HG03342 (cell line): ENCODE data around the gene TET1.
"Not testable (repeated sequence)": the region's sequence is repeated elsewhere in the genome, so short reads cannot be mapped to it uniquely, and the experiment has no call there.

Experiments used
- ATAC-seq: cut with Tn5 transposase; IDR thresholded peaks from one replicate; pipeline ENCODE4 v1.9.1; 2021; ENCODE audit warnings: mild to moderate bottlenecking, moderate library complexity; ENCODE audit not compliant: unreplicated experiment

Gene TET1

DNA sequence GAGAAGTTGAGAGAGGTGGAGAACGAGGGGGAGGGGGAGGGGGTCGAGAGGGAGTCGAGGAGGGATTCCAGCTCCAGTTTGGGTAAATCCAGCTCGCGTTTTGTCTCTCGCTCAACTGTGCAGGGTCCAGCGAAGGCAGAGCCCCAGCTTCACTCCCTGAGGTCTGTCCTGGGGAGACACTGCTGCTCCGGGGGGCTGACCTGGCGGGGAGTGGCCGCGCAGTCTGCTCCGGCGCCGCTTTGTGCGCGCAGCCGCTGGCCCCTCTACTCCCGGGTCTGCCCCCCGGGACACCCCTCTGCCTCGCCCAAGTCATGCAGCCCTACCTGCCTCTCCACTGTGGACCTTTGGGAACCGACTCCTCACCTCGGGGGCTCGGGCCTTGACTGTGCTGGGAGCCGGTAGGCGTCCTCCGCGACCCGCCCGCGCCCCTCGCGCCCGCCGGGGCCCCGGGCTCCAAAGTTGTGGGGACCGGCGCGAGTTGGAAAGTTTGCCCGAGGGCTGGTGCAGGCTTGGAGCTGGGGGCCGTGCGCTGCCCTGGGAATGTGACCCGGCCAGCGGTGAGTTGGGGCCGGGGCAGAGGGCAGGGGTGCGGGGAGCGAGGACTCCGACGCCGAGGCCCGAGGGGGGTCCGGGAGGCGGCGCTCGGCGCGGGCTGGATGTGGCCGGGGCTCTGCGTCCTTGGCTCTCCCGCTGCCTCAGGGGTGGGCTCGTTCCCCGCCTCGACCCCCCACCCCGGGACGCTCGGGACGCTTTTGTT lies at the start of gene TET1:
Gene TET1 (plus strand): TSS at position 152 of the 757 bp plus-strand sequence. CDS start 12,002 bp downstream, outside the sequence.
- ATAC-seq, result no peak

DNA sequence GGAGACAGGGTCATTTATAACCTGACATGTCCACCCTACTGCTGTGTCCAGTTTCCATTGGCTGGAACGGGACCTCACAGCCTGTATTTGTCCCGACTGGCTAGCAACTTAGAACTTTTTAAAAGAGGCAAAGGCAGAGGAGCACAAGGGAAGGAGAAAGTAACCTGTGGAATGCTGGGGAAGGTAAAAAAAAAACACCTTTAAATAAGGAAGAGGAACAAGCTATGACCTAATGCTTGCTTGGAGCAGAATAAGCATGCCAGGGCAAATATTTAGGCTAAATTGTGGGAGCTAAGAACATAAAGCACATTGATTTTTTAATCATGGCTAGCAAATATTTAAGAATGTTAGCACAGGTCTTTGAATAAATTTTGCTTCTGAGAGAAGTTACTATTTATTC lies 43.9 kb upstream of the TET1 start:
- ATAC-seq, result not testable (repeated sequence)

DNA sequence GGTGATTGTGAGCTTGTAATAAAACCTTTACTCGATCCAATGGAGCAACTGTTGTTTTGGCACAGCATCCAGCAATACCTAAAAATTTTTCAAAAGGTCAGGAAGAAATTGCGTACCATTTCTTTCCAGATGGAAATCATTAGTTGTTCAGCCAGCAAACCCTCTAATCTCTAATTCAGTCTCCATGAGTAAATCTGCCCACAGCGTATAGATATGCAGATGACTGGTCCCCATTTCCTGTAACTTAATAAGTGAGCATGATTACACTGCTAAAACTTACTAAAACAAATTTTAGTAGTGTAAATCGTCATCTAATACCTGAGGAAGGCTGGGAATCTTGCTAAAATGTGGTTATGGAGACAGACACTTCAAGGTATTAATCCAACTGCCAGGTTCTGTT lies 43.4 kb upstream of the TET1 start:
- ATAC-seq, result no peak

- no peak for ATAC-seq
Measured at GRCh38 chr10:68517188-68517587, 42.9 kb upstream of the TET1 start.

- ATAC-seq, result not testable (repeated sequence)
Measured at GRCh38 chr10:68518609-68519008, 41.5 kb upstream of the TET1 start.

DNA sequence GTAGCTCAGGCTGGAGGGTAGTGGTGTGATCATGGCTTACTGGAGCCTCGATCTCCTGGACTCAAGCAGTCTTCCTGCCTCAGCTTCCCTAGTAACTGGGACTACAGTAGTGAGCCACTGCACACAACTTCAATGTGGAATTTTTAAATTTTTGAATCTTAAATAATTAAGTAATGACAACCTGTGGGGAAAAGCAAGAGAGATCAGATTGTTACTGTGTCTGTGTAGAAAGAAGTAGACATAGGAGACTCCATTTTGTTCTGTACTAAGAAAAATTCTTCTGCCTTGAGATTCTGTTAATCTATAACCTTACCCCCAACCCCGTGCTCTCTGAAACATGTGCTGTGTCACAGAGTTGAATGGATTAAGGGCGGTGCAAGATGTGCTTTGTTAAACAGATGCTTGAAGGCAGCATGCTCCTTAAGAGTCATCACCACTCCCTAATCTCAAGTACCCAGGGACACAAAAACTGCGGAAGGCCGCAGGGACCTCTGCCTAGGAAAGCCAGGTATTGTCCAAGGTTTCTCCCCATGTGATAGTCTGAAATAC lies 34.6 kb upstream of the TET1 start:
- not testable (repeated sequence) for ATAC-seq

GRCh38 chr10:68526634-68527307 lies 33.4 kb upstream of the TET1 start:
- ATAC-seq, result peak; percentile 37

- no peak for ATAC-seq
Measured at GRCh38 chr10:68536973-68537372, 23.2 kb upstream of the TET1 start.

DNA sequence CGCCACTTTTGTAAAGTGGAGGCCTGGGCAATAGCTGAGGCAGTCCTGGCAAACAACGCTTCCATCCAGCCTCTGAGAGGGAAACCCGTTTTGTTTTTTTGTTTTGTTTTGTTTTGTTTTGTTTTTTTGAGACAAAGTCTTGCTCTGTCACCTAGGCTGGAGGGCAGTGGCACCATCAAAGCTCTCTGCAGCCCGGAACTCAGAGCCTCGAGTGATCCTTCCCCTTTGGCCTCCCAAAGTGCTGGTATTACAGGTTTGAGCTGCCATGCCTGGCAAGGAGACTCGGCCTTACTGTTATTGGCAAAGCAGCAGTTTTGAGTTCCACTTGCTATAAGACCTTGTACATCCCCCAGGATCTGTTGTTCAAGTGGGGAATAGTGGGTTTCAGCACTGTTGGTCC lies 22.3 kb upstream of the TET1 start:
- no peak for ATAC-seq

DNA sequence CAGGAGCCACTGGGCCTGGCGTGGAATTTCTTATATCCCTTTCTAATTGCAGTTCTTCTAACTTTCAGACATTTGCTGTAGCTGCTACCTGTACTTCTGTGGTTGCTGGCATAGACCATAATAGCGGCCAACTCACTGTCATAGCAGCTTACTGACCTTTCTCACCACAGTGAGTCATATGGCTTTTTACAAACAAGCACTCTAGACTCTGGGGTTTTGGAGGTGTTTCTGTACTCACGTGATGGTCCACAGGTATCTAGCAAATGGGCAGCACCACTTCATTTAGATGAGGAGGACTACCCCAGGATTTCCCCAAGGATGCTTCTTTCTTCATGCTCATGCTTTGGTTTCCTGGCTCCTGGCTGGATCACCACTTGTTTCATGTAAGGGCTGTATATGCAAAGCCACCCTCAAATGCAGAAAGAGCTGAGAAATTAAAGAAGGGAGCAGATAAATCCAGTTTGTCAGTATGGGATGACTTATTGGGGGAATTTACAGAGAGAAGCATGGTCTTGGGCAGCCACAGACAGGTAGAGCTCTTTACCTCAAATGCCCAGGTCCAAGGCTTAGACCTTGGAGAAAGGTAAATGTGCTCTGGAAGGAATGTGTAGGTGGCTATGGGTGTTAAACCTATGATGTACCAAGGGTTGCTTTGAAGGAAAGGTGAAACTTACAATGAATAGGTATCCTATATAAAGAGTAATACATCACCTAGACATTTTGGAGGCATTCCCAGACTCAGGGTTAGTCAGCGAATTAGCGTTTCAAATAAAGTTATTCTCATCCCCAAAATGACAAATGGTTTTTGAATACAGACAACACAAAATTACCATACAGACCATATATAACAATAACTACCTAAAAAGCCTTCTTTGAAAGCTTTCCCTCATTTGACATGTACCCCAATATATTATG lies 16.9 kb upstream of the TET1 start:
- ATAC-seq, result no peak

GRCh38 chr10:68550747-68551411 lies 9.3 kb upstream of the TET1 start:
- peak; percentile 82 for ATAC-seq

- ATAC-seq, result no peak
Measured at GRCh38 chr10:68553138-68553537, 7.0 kb upstream of the TET1 start.

- ATAC-seq, result no peak
Measured at GRCh38 chr10:68553599-68553998, 6.5 kb upstream of the TET1 start.

- ATAC-seq, result no peak
Measured at GRCh38 chr10:68558478-68558877, 1.7 kb upstream of the TET1 start.

- no peak for ATAC-seq
Measured at GRCh38 chr10:68559251-68559650, 886 bp upstream of the TET1 start.

DNA sequence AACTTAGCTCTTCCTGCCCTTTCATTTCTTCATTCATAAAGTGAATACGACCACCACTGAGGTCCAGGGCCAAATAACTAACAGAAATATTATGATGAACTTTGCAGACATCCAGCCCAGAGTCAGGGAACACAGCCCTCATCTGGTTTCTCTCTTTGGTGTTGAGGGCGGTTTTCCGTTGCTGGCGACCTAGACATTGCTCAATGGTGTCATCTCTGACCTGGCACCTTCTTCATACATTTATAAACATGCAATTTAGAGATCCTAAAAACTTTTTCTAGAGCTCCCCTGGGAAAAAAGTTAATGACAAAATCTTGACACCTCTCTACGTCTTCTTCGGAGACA lies 324 bp upstream of the TET1 start:
- no peak for ATAC-seq

DNA sequence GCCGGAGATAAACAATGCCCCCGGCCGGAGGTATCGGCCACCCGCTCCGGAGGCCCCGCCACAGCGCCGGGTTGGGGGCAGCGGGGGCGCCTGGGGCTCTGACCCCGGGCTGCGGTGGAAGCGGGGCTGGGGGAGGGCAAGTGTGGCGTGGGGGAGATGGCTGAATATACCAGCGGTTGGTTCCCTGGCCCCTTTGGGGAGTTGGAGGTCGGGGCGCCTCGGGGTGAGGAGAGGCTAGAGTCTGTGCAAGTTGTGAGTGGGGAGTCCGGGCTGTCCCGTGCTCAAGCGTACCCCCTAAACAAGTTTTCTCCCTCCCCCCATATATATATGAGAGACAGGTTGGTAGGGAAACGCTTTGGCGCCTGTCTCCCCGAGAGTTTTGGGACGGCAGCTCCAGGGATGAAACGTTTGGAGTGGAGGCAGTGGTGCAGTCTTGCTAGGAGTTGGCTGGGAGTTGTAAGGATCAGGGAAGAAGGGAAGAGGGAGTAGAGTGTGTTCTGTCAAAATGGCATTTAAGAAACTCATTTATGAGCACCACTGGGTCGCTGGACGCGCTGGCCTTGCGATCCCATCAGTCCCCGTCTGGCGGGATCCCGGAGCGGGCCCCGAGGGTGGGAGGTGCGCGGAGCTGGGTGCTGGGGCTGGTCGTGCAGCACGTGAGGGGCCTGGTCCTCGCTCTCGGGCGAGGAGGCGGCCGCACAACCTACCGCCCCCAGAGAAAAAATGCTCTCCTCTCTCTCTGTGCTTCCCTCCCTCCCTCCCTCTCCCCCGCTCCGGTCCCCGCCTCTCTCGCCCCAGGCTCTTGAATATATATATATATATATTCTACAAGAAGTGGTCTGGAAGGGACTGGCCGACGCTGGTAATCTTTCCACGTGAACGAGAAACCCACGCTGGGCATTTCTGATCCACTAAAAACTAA lies 1.1 kb downstream of the TET1 start:
- no peak for ATAC-seq

GRCh38 chr10:68561865-68562649 lies 1.9 kb downstream of the TET1 start:
- ATAC-seq, result no peak
